HG02759 (cell line): Measurements from ENCODE around the gene NAA38.

Experiments used
- ATAC-seq: cut with Tn5 transposase; IDR thresholded peaks from one replicate; pipeline ENCODE4 v1.9.1; 2021; ENCODE audit warnings: mild to moderate bottlenecking, moderate library complexity; ENCODE audit not compliant: unreplicated experiment

NAA38 gene, protein sequence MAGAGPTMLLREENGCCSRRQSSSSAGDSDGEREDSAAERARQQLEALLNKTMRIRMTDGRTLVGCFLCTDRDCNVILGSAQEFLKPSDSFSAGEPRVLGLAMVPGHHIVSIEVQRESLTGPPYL

DNA sequence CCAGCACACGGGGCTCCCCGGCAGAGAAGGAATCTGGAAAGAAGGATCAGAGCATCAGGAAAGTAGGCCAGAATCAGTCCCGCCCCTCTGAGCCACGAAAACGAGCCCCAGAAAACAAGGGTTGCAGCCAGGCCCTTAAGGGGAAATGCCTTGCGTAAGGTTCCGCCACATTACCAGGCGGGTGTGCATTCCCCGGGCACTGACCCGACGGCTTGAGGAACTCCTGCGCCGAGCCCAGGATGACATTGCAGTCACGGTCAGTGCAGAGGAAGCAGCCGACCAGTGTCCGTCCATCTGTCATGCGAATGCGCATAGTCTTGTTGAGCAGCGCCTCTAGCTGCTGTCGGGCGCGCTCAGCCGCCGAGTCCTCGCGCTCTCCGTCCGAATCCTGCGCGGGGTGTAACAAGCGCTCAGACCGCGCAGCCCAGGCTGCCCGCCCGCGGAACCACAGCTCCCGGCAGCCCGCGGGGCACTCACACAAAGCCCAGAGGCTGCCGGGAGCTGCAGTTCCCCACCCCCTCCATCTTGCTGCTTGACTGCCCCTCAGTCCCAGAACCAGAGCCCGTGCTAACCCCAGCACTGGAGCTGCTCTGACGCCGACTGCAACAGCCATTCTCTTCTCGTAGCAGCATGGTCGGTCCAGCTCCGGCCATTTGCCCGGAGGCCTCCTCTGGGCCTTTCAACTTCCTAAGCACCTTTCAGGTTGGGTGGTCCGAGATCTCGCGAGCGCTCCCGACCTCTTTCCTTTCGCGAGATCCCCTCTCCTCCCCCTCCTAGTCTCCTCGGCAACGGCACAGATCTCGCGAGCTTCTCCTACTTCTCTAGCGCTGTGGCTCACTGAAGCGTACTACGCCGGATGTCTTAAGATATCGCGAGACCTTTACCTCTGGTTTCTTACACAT, at the start of gene NAA38:
NAA38 (minus strand) TSS at position 749 of the 902 bp plus-strand sequence; CDS start at position 653, 96 bp downstream.
- ATAC-seq, result peak; percentile 76

DNA sequence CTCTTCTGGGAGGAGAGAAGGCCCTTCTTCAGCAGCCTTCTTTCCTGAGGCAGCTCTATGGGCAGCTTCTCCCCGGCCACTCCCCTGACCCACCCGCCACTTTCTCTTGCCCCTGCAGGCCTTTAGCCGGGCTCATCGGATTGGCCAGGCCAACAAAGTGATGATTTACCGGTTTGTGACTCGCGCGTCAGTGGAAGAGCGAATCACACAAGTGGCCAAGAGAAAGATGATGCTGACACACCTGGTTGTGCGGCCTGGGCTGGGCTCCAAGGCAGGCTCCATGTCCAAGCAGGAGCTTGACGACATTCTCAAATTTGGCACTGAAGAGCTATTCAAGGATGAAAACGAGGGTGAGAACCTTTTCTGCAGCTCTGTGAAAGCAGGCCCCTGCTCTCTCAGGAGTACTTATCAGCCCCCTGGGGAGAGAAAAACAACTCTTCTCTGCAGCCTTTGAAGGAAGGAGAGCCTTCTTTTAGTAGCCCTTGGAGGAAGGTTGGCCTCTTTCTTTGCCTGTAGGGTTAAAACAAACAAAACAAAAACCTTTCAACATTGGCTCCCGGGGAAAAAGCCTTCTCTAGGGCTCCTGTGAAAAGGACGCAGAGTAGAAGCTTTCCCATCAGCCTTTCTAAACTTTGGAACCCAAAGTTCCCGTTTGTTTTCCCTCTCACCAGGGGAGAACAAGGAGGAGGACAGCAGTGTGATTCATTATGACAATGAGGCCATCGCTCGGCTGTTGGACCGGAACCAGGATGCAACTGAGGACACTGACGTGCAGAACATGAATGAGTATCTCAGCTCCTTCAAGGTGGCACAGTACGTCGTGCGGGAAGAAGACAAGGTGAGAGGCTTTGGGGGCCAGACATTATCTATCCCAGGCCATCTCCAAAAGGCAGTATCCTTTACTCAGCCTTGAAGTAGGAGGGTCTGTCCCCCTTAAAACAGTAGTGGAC, 46.1 kb upstream of the NAA38 start:
- ATAC-seq, result no peak

DNA sequence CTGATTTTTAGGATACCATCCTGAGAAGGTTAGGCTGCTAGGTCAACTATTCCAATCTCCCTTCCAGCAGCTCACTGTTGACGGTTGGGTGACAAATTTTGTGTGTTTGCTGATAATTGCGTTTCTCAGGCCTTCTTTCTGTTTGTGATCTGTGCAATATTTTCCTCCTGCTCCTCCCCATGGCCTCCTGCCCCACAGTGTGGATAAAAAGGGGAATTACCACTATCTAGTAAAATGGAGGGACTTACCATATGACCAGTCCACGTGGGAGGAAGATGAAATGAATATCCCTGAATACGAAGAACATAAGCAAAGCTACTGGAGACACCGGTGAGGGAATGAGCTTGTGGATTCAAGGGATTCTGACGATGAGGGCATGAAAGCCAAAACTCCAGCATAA, 40.4 kb upstream of the NAA38 start:
- ATAC-seq, result no peak

DNA sequence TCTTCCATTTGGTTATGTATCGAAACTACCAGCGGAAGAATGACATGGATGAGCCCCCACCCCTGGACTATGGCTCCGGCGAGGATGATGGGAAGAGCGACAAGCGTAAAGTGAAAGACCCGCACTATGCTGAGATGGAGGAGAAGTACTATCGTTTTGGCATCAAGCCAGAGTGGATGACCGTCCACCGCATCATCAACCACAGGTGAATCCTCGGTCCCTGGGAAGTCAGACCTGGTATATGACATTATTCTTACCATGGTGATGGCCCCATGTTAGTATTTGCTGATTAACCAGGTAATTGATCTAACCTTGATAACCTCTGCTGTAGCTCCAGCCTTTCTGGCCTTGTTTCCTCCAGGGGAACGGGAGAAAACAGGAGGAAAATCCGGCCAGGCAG, 39.7 kb upstream of the NAA38 start:
- ATAC-seq, result no peak

DNA sequence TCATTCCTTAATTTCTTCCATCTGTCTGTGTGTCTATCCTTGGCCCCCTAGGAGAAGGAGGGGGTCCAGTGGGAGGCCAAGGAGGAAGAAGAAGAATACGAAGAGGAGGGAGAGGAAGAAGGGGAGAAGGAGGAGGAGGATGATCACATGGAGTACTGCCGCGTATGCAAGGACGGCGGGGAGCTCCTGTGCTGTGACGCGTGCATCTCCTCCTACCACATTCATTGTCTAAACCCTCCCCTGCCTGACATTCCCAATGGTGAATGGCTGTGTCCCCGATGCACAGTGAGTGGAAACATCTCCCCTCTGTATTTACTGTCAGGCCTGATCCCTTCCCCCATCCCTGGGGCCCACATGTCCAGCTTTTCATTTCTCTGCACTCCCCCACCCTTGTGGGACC, 37.5 kb upstream of the NAA38 start:
- no peak for ATAC-seq

DNA sequence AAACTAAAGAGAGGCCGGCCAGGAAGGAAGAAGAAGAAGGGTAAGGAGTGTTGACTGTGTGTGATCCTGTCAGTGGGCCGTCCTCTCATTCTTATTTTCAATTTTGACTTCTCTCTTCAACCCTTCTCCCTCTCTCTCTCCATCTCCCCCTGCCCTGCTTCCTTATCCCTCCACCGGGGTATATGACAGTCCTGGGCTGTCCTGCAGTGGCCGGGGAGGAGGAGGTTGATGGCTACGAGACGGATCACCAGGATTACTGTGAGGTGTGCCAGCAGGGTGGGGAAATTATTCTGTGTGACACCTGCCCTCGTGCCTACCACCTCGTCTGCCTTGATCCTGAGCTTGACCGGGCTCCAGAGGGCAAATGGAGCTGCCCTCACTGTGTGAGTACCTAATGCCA, 36.9 kb upstream of the NAA38 start:
- no peak for ATAC-seq

DNA sequence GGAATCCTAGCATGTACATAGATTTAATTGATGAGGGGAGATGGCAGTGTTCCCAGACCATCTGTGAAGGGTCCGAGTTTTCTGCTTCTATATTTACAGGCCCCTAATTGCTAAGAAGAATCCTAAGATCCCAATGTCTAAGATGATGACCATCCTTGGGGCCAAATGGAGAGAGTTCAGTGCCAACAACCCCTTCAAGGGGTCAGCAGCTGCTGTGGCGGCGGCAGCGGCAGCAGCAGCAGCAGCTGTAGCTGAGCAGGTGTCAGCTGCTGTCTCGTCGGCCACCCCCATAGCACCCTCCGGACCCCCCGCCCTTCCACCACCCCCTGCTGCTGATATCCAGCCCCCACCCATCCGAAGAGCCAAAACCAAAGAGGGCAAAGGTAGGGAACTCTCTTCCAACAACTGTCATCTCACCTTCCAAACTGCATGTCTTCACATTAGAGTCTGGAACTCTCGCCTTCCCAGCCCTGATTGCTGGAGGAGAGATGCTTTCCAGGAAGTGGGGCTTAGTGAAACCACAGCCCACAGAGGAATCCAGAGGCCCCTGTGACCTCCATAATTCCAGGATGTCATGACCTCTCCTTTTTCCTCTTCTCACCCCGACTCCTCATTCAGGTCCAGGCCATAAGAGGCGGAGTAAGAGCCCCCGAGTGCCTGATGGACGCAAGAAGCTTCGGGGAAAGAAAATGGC, 36.0 kb upstream of the NAA38 start:
- no peak for ATAC-seq

DNA sequence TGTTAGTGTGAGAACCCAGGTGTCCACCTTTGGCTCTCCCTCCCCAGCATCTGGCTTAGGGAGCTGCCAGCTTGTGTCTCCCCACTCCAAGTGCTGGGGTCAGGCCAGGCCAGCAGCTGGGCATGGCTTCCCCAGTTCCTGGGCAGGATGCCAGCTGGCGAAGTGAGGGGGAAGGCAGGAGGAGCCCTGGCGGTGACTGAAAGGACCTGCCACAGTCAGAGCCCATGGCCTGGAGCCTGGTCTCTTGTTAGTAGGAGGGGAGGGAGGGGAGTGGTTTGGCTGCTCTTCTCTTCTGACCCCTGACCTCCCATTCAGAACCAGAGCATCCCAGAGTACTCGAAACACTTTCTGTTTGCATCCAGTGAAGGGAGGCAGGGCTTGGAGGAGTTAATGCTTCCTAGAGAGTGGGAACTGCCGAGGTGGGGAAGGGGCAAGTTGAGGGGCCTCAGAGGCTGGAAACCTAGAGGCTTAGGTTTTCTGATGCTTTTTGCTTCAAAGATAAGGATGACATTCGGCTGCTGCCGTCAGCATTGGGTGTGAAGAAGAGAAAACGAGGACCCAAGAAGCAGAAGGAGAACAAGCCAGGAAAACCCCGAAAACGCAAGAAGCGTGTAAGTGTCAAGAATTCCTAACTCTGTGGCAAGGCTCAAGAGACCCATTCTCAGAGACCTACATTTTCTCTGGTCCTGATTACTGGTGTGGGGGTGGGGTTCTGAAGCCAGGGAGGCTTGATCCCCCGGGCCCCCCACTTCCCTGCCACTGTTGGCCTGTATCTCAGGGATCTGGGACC, 32.0 kb upstream of the NAA38 start:
- no peak for ATAC-seq

DNA sequence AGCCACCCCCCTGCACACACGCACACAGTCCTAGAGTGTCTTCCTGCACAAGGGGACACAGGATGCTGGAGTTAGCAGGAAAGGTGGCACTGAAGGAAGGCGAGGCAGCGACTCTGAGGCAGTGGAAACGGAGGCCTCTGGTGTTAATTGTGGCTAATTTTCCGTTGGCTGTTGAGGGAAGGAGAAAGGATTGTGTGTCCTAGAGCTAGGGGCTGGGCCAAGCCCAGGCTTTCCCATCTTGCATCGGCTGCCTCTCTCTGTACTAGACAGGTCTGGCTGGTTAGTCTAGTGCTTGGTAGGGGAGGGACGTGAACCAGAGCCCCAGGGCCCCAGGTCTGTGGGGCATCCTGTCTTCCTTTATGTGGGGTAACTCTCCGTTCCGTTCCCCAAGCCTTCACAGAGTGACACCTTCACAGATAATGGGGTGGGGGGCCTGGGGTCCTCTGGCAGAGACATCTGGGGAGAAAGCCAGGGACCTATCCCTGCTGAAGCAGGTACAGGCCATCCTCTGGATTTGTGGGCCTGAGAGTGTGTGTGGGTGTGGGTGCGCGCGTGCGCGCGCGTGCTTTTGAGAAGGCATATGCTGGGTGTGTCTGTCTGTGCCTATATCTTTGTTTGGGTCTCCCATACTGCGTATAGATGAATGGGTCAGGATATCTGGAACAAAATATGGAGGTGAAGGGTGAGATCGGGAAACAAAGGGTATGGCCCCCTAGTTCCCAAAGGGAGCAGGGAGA, 31.0 kb upstream of the NAA38 start, which contains the start of gene CHD3:
CHD3 (plus strand) TSS at position 606 of the 737 bp plus-strand sequence. CDS start 212 bp downstream, outside the sequence.
- ATAC-seq, result no peak

DNA sequence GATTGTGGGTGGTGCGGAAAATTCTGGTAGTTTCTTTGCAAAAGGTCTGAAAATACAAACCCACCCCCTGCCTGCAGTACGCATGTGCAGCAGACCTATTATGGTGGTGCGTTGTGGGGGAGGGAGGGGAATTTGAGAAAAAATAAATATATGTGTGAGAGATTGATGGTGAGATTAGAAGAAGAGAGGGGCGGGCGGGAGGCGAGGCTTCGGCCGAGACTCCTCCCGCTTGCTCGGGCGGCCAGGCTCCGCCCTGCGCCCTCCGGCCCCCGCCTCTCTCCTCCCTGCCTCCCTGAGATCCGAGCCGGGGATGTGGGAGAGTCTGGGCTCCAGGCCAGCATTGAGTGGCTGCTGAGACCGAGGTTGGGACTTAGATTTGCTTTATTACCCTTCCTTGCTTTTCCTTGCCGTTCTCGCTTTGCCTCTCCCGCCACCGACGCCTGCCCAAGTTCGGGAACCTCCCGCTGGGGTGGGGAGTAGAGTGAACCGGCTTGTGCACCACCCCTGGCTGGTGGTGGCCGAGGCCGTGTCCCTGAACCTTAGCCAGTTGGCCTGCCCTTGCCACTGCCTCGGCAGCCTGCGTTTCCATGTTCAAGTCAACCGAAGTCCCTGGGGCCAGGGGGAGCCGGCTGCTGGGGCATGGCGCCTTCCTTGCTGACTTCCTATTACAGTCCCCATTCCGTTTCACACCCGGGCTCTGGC, 30.3 kb upstream of the NAA38 start:
- ATAC-seq, result peak; percentile 55

DNA sequence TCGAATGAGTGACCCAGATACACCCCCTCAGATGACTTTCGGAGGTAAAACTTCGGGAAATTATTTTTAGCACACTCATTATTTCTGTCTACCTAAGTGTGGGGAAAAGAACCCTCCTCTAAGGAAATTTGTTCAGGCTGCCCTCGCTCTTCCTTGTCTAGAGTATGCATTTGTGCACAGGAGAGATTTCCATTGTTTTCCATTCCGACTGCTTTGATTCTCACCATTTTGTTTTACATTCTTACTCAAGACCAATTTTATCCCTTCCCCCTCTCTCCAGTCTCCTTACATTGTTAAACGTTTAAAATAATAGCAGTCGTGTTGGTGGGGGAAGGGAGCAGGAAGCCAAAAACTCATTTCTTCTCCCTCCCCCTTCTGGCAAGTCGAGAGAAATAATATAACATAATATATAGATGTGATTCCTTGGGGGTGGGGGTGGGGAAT, 29.7 kb upstream of the NAA38 start:
- no peak for ATAC-seq

DNA sequence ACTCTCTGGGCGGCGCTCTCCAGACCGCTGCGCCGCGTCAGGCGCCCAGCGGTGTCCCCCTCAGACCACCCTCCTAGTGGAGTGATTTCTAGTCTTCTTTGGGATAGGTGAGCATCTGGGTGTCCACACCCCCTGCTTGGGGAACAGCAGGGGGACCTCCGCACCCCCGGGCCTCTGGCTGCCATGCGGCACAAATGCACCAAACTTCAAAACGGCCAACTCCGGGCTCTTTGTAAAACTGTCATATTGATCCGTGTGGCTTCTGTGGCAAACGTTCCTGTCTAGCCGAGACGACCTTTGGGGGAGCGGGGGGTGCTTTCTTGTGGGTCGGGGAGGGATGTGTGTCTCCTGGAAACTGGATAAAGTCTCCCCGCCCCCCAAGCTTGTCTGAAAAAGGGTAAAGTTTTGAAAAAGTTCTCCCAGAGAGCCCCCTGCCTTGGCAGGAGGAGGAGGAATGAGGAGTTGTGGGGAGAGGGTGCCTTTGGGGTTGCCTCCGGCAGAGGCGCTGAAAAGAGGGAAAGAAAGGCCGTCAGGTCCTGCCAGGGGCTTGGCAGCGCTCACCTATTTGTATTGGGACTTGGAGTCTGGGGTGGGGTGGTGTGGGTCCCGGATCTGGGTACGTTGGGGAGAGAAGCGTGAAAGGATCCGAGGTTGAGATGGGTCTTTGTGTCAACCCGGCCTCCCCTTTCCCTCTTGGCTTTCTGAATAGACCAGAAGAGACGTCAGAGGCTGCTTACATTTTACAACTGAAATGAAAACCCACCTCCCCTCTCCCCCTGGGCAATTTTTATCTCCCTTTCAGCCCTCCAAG, 29.1 kb upstream of the NAA38 start:
- ATAC-seq, result no peak

DNA sequence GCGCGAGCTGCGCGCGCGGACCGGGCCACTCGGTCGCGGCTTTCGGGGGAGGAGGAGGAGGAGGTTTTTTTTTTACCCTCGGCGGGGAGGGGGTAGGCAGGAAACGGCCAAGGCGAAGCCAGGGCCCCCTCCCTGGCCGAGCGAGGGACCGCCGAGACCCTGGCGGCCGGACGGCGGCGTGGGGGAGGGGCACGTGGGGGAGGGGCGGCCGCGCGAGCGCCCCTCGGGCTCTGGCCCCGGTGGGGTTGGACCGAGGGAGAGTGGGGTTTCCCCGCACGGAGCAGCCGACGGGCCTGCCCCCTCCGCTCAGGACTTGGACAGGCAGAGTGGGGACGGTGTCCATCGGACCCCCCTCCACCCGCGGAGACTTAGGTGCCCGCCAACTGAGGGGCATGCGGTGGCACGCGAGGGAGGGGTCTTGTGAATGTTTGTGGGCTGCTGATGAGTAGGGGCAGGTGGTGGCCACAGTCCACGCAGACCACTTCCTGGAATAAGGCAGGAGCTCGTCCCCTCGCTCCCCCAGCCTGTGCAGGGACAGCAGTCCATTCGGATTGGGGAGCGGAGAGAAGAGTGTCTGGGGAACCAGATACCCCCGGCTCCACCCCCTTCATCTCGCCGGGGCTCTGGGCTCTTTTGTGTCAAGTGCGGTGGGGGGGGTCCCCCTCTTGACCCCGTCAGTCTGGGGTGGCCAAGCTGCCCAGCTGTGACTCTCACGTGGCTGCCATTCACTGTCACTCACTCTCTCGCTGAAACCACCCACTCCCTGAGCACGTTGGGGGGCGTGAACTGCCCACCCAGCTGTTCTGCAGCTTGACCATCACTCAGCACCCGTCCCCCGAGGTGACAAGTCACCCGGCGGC, 28.2 kb upstream of the NAA38 start:
- ATAC-seq, result peak; percentile 32

DNA sequence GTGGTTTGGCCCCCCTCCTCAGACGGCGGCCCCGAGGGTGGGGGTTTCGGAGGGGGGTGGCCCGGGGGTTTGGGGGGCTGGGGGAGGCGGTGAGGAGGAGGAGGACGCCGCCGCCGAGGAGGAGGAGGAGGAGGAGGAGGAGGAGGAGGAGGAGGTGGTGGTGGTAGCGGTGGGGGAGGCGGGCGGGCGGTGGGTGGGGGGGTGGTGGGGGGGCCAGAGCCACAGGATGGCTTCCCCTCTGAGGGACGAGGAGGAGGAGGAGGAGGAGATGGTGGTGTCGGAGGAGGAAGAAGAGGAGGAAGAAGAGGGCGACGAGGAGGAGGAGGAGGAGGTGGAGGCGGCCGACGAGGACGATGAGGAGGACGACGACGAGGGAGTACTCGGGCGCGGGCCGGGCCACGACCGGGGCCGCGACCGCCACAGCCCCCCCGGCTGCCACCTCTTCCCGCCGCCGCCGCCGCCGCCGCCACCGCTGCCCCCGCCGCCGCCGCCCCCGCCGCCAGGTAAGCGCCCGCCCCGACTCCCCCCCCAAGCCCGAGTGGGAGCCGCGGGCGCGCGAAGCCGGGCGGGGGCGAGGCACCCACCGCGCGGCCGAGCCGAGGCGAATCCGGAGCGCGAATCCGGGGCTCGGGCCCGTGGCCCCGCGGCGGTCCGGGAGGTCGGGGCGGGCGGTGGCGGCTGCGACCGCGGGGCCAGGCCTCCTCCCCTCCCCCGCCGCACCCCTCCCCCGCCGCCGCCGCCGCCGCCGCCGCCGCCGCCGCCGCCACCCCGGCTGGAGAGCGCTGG, 27.4 kb upstream of the NAA38 start:
- no peak for ATAC-seq

DNA sequence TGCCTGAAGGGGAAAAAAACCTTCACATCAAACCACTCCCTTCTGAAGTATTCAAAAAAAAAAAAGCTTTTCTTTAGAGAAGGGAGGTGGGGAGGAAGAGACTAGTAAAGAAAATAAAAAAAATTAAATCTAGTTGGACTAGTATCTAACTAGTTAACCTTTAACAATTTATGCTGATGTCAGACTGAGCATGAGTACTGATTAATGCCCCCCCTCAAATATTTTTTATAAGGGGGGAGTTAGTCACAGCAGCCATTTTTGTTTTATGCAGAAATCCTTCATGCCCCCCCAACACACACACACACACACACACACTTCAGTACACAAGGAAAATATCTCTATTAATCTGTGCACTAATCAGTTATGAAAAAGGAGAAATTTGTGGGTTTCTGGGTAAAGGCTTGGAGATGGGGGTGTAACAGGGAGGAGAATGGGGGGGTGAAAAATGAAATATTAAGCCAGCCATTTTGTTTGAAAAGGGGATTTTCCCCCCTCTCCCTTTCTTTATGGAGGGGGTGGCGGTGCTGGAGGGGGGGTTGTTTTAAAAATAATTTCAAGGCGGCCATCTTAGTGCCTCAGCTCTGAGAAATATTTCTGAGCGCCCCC, 26.5 kb upstream of the NAA38 start:
- no peak for ATAC-seq

DNA sequence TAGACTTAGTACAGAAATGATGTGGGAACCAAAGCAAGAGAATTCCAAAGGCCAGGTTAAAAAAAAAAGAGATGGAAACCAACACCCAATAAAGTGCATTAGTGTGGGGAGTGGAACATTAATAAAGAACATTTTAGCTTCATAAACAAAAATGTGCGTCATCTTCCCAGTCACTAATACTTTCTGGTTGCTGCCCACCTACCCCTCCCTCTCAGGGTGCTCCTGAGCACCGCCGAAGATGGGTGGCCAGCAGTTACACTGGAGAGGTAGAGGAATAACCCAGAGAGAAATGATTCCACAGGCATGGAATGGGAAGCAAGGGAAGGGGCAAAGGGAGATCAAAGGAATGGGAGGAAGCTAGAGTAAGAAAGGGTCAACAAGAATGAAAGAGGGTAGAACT, 25.3 kb upstream of the NAA38 start:
- ATAC-seq, result no peak
